IMR-90 (cell line): ENCODE measurements around the gene FOXC1. TPM values are rescaled to one million over a fixed set of nuclear protein-coding genes. Genes with fewer than 3 reads are reported as not detected.

Experiments used
- ATAC-seq: fragments of 200-7000 bp; cut with Tn5 transposase; 2 replicates; pipeline ENCODE4 v1.9.1; 2020; ENCODE audit warnings: low read depth, mild to moderate bottlenecking, moderate library complexity
- BruUV-seq: library from RNA; stranded (reverse); fragments of 400-500 nt; replicated peaks from 2 replicates; lab custom pipeline; 2021; lab: Mats Ljungman, UMichigan
- CTCF ChIA-PET: fragments of 300-600 bp; formaldehyde crosslinking; extraction: SDS; loops from one replicate; lab custom pipeline; 2021; ENCODE audit warnings: antibody characterized with exemption; lab: Yijun Ruan, JAX
- POLR2A ChIA-PET: fragments of 300-600 bp; sonication (Branson Sonifier 250); formaldehyde crosslinking; loops from one replicate; lab custom pipeline; 2022; ENCODE audit warnings: antibody characterized with exemption; ENCODE audit not compliant: unreplicated experiment; lab: Charles Lee
- DNase-seq: peaks from one replicate; pipeline ENCODE4 v3.0.0; 2013
- H2AFZ ChIP-seq: replicated peaks from 2 replicates; pipeline ENCODE3; 2013; ENCODE audit warnings: low read length, mild to moderate bottlenecking; ENCODE audit not compliant: poor library complexity
- H2AK5ac ChIP-seq: 2 replicates; pipeline ENCODE4 v1.6.1; 2013; ENCODE audit warnings: low read depth, low read length, inconsistent platforms
- H2AK9ac ChIP-seq: replicated peaks from 2 replicates; pipeline ENCODE3; 2013; ENCODE audit warnings: mild to moderate bottlenecking, low read depth, low read length, moderate library complexity; ENCODE audit not compliant: poor library complexity
- H2BK120ac ChIP-seq: 2 replicates; pipeline ENCODE4 v1.6.1; 2013; ENCODE audit warnings: low read depth, low read length, inconsistent platforms
- H2BK15ac ChIP-seq: 3 replicates; pipeline ENCODE4 v1.6.1; 2013; ENCODE audit warnings: low read depth, low read length, inconsistent platforms
- H2BK20ac ChIP-seq: 2 replicates; pipeline ENCODE4 v1.6.1; 2013; ENCODE audit warnings: low read depth, mild to moderate bottlenecking, inconsistent platforms, low read length, moderate library complexity
- H2BK5ac ChIP-seq: 2 replicates; pipeline ENCODE4 v1.6.1; 2013; ENCODE audit warnings: mild to moderate bottlenecking, low read depth, low read length, inconsistent platforms; ENCODE audit not compliant: poor library complexity, severe bottlenecking
- H3K14ac ChIP-seq: replicated peaks from 2 replicates; pipeline ENCODE4 v1.6.1; 2013; ENCODE audit warnings: low read depth, low read length, inconsistent platforms
- H3K18ac ChIP-seq: 2 replicates; pipeline ENCODE4 v1.6.1; 2013; ENCODE audit warnings: low read depth, low read length, control low read depth
- H3K23ac ChIP-seq: 2 replicates; pipeline ENCODE4 v1.6.1; 2013; ENCODE audit warnings: low read depth, low read length, inconsistent platforms
- H3K27ac ChIP-seq: 2 replicates; pipeline ENCODE4 v1.5.1; 2013; ENCODE audit warnings: mild to moderate bottlenecking, control low read depth, low read length; ENCODE audit not compliant: insufficient read depth
- H3K27me3 ChIP-seq: 2 replicates; pipeline ENCODE4 v1.6.1; 2013; ENCODE audit warnings: low read length; ENCODE audit not compliant: control insufficient read depth, insufficient read depth
- H3K36me3 ChIP-seq: 2 replicates; pipeline ENCODE4 v1.6.1; 2013; ENCODE audit warnings: low read length, mixed read lengths; ENCODE audit not compliant: control insufficient read depth, insufficient read depth
- H3K4ac ChIP-seq: 2 replicates; pipeline ENCODE4 v1.6.1; 2013; ENCODE audit warnings: low read depth, low read length, inconsistent platforms
- H3K4me1 ChIP-seq: 2 replicates; pipeline ENCODE4 v1.6.1; 2013; ENCODE audit warnings: low read length, mixed read lengths; ENCODE audit not compliant: control insufficient read depth, insufficient read depth
- H3K4me2 ChIP-seq: 2 replicates; pipeline ENCODE4 v1.6.1; 2013; ENCODE audit warnings: low read depth, mild to moderate bottlenecking, control low read depth, low read length, moderate library complexity
- H3K4me3 ChIP-seq: 2 replicates; pipeline ENCODE4 v1.5.1; 2013; ENCODE audit warnings: low read depth, mild to moderate bottlenecking, control low read depth, low read length, moderate library complexity; ENCODE audit not compliant: insufficient read depth
- H3K56ac ChIP-seq: 2 replicates; pipeline ENCODE4 v1.6.1; 2013; ENCODE audit warnings: low read length, inconsistent platforms; ENCODE audit not compliant: insufficient read depth; ENCODE audit errors: extremely low read depth
- H3K79me1 ChIP-seq, 2 experiments: 2 replicates each; pipeline ENCODE4 v1.6.1; 2013; ENCODE audit warnings: low read length in 2 of 2, inconsistent platforms in 1 of 2, low read depth in 1 of 2
- H3K9ac ChIP-seq: 2 replicates; pipeline ENCODE4 v1.6.1; 2013; ENCODE audit warnings: low read depth, low read length, control low read depth
- H3K9me1 ChIP-seq: 2 replicates; pipeline ENCODE4 v1.6.1; 2013; ENCODE audit warnings: low read length, inconsistent platforms; ENCODE audit not compliant: insufficient read depth
- H3K9me3 ChIP-seq: 2 replicates; pipeline ENCODE4 v1.6.1; 2013; ENCODE audit warnings: low read length; ENCODE audit not compliant: control insufficient read depth, insufficient read depth
- H4K20me1 ChIP-seq: 2 replicates; pipeline ENCODE4 v1.6.1; 2013; ENCODE audit warnings: low read length, inconsistent platforms; ENCODE audit not compliant: insufficient read depth
- H4K5ac ChIP-seq: 2 replicates; pipeline ENCODE4 v1.6.1; 2013; ENCODE audit warnings: mild to moderate bottlenecking, low read depth, low read length, control low read depth
- H4K8ac ChIP-seq, 2 experiments: 2 replicates each; pipeline ENCODE4 v1.6.1; 2013; ENCODE audit warnings: low read depth in 2 of 2, low read length in 2 of 2, control low read depth in 1 of 2, inconsistent platforms in 1 of 2
- H4K91ac ChIP-seq: 2 replicates; pipeline ENCODE4 v1.6.1; 2013; ENCODE audit warnings: low read depth, low read length, inconsistent platforms; ENCODE audit not compliant: insufficient read depth
- BHLHE40 ChIP-seq: fragments of 150-350 bp; IDR thresholded peaks from 2 replicates; pipeline ENCODE4 v1.6.1; 2016; ENCODE audit warnings: mild to moderate bottlenecking, low read depth, low read length
- CEBPB ChIP-seq: IDR thresholded peaks from 2 replicates; pipeline ENCODE4 v1.6.1; 2012; ENCODE audit warnings: low read depth, low read length, improper control_type of control experiment
- CHD1 ChIP-seq: IDR thresholded peaks from 2 replicates; pipeline ENCODE4 v1.6.1; 2012; ENCODE audit warnings: low read depth, low read length, improper control_type of control experiment
- CTCF ChIP-seq: conservative IDR thresholded peaks from 2 replicates; pipeline ENCODE4 v1.5.1; 2012; ENCODE audit warnings: mild to moderate bottlenecking, low read depth, low read length, improper control_type of control experiment
- FOS ChIP-seq: fragments of 150-350 bp; IDR thresholded peaks from 2 replicates; pipeline ENCODE4 v1.6.1; 2016; ENCODE audit warnings: low read depth, low read length
- MAFK ChIP-seq: IDR thresholded peaks from 2 replicates; pipeline ENCODE4 v1.6.1; 2012; ENCODE audit warnings: low read depth, low read length, improper control_type of control experiment
- MAZ ChIP-seq: IDR thresholded peaks from 2 replicates; pipeline ENCODE4 v1.6.1; 2012; ENCODE audit warnings: low read depth, mild to moderate bottlenecking, low read length, improper control_type of control experiment, moderate library complexity, borderline replicate concordance
- MXI1 ChIP-seq: IDR thresholded peaks from 2 replicates; pipeline ENCODE4 v1.6.1; 2012; ENCODE audit warnings: low read depth, mild to moderate bottlenecking, low read length, moderate library complexity, borderline replicate concordance
- NFE2L2 ChIP-seq: fragments of 150-350 bp; IDR thresholded peaks from 2 replicates; pipeline ENCODE4 v1.6.1; 2016; ENCODE audit warnings: low read depth, mild to moderate bottlenecking, low read length
- POLR2A ChIP-seq: IDR thresholded peaks from 2 replicates; pipeline ENCODE4 v1.6.1; 2012; ENCODE audit warnings: mild to moderate bottlenecking, low read depth, low read length
- RAD21 ChIP-seq: IDR thresholded peaks from 2 replicates; pipeline ENCODE4 v1.6.1; 2012; ENCODE audit warnings: low read length, improper control_type of control experiment
- RCOR1 ChIP-seq: IDR thresholded peaks from 2 replicates; pipeline ENCODE4 v1.6.1; 2012; ENCODE audit warnings: mild to moderate bottlenecking, low read length, improper control_type of control experiment; ENCODE audit not compliant: insufficient replicate concordance
- RFX5 ChIP-seq: IDR thresholded peaks from 2 replicates; pipeline ENCODE4 v1.8.0; 2012; ENCODE audit warnings: low read depth, mild to moderate bottlenecking, low read length, moderate library complexity
- SMC3 ChIP-seq: fragments of 150-350 bp; IDR thresholded peaks from 2 replicates; pipeline ENCODE4 v1.6.1; 2016; ENCODE audit warnings: low read depth, mild to moderate bottlenecking, antibody characterized with exemption, low read length, moderate library complexity
- WGBS, 2 experiments: methylation state at CpG; one replicate each; pipeline versions ENCODE4 v1.1.5 to v1.1.7; 2013; ENCODE audit warnings: missing lambda C conversion rate in 2 of 2; ENCODE audit not compliant: insufficient read length in 1 of 2; ENCODE audit errors: extremely low coverage in 2 of 2; 5-methylcytosine and 5-hydroxymethylcytosine counted together
- dilution Hi-C: fragments of 300-500 bp; cut with HindIII; formaldehyde crosslinking; loops from one replicate; pipeline ENCODE4 v1.14.3; 2018; ENCODE audit warnings: low sequenced_read_pairs; ENCODE audit not compliant: unreplicated experiment
- in situ Hi-C: fragments of 300-500 bp; cut with MboI; formaldehyde crosslinking; loops from 3 replicates; pipeline ENCODE4 v1.14.3; 2019; ENCODE audit warnings: low sequenced_read_pairs, inconsistent platforms, mixed read lengths
- intact Hi-C: fragments of 100-400 bp; cut with micrococcal nuclease; formaldehyde crosslinking; loops from 2 replicates; pipeline ENCODE4 v1.10.0; 2022
- polyA plus RNA-seq, 3 experiments: library from polyadenylated mRNA; depleted of rRNA; stranded (reverse); fragments of >200 nt; gene quantifications; 2 replicates each; pipeline ENCODE4 v1.2.3, GENCODE V29; 2012; ENCODE audit warnings: low replicate concordance in 1 of 3
- total RNA-seq: library from RNA; depleted of rRNA; stranded (reverse); fragments of >200 nt; gene quantifications from 2 replicates; pipeline ENCODE4 v1.2.3, GENCODE V29; 2012
- TF ChIP-seq, protein P1 (sequence below): fragments of 150-350 bp; IDR thresholded peaks from 2 replicates; pipeline ENCODE4 v1.6.1; 2016; ENCODE audit warnings: low read depth, mild to moderate bottlenecking, low read length, moderate library complexity, borderline replicate concordance
- TF ChIP-seq, protein P2 (sequence below): fragments of 150-350 bp; IDR thresholded peaks from 2 replicates; pipeline ENCODE4 v1.6.1; 2017; ENCODE audit warnings: mild to moderate bottlenecking, antibody characterized with exemption, low read length, low read depth

The FOXC1 gene
- total and polyA plus RNA-seq, 2 of the 4 experiments (the other 2 are of a cell fraction), result 1.3 to 4.0 TPM

DNA sequence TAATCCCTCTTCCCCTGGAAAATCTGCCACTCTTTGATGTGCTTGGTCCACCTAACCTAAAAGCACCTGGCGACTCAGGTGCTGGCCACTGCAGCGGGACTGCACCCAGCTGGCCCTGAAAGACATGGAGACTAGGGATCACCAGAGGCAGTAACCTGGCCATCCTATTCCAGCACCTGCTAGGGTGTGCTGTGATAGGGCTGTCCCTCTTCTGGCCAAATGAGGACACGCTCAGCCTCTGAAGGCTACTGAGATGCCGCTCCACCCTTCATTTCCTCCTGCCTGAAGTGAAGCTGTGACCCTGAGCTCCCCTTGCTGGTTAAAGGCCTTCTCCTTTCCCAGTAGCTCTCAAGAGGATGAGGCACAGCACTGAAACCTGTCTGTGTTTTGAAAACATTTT, 24.4 kb downstream of the FOXC1 start:
- Histone ChIP-seq H3K4me3 (no peak overlapping the region), H2BK20ac (no peak overlapping the region), H3K4me1 (peaks cover 19% of the 10 kb centered on the region), H4K20me1 (no peaks in the 10 kb centered on the region), H3K56ac (no peak overlapping the region), H3K36me3 (no peaks in the 10 kb centered on the region), H2BK5ac (no peak overlapping the region), H2BK15ac (no peak overlapping the region), H3K14ac (no peak overlapping the region), H4K5ac (no peak overlapping the region), H3K9ac (no peak overlapping the region), H3K27ac (no peak overlapping the region), H2BK120ac (no peak overlapping the region), H3K18ac (no peak overlapping the region), H3K9me3 (no peaks in the 10 kb centered on the region), H3K4me2 (no peak overlapping the region), H4K91ac (no peak overlapping the region), H3K27me3 (no peaks in the 10 kb centered on the region), H2AK5ac (no peak overlapping the region), H3K23ac (no peak overlapping the region), H3K4ac (no peak overlapping the region), H3K9me1 (peaks cover 3% of the 10 kb centered on the region; the same call in 1 of the 2 replicates), H2AK9ac (no peak overlapping the region), H3K79me1 (no peaks in the 10 kb centered on the region), H2AFZ (no peak overlapping the region), H4K8ac (no peak overlapping the region)
- CTCF ChIA-PET, result interaction anchor here (1.1 kb wide), 1 partner anchor 18 kb away, joined by 3 read pairs; no protein-coding TSS in a partner anchor
- TF ChIP-seq MAFK, result no peak
- no peak for TF ChIP-seq CTCF
- no peak for TF ChIP-seq RCOR1
- no peak for TF ChIP-seq RFX5
- TF ChIP-seq MAZ, result no peak
- no peak for TF ChIP-seq FOS
- TF ChIP-seq SMC3, result no peak
- no peak for TF ChIP-seq POLR2A
- TF ChIP-seq RAD21, result no peak
- no peak for TF ChIP-seq CEBPB
- no peak for TF ChIP-seq BHLHE40
- TF ChIP-seq, protein P1, sequence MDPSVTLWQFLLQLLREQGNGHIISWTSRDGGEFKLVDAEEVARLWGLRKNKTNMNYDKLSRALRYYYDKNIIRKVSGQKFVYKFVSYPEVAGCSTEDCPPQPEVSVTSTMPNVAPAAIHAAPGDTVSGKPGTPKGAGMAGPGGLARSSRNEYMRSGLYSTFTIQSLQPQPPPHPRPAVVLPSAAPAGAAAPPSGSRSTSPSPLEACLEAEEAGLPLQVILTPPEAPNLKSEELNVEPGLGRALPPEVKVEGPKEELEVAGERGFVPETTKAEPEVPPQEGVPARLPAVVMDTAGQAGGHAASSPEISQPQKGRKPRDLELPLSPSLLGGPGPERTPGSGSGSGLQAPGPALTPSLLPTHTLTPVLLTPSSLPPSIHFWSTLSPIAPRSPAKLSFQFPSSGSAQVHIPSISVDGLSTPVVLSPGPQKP, result no peak
- TF ChIP-seq NFE2L2, result no peak
- TF ChIP-seq MXI1, result no peak
- TF ChIP-seq CHD1, result no peak
- TF ChIP-seq, protein P2, sequence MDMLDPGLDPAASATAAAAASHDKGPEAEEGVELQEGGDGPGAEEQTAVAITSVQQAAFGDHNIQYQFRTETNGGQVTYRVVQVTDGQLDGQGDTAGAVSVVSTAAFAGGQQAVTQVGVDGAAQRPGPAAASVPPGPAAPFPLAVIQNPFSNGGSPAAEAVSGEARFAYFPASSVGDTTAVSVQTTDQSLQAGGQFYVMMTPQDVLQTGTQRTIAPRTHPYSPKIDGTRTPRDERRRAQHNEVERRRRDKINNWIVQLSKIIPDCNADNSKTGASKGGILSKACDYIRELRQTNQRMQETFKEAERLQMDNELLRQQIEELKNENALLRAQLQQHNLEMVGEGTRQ, result no peak
- intact Hi-C loops, result loop anchor here (5.0 kb wide), 1 partner anchor 33 kb away; no protein-coding TSS in a partner anchor
- dilution Hi-C loops, result no loop called here
- no peak for DNase-seq
- in situ Hi-C loops, result no loop called here
- WGBS, 2 experiments, result 89% methylated on average over 3 of the region's 4 CpGs; no CpG with 5 or more reads in 1 of the 2 experiments
- ATAC-seq, result no peak
- POLR2A ChIA-PET, result no interaction called here
- no TSS peak for BruUV-seq
